Testis (tissue), 2 donors: ENCODE data around the gene B3GAT1.

Experiments used
- CTCF ChIP-seq, 3 experiments: fragments of 450-650 bp in 2 of 3; fragments of 200-600 bp in 1 of 3; sonication (generic) in 1 of 3; IDR thresholded peaks; one replicate each; pipeline ENCODE4 v1.5.1; 2016 to 2019; ENCODE audit warnings: antibody characterized with exemption in 3 of 3, mild to moderate bottlenecking in 2 of 3, moderate library complexity in 1 of 3
- POLR2A ChIP-seq: fragments of 450-650 bp; IDR thresholded peaks from one replicate; pipeline ENCODE4 v1.6.1; 2017; ENCODE audit warnings: antibody characterized with exemption, mild to moderate bottlenecking, moderate library complexity

- TF ChIP-seq CTCF (IDR thresholded peaks at IDR 0.05), result no peak
- no peak for TF ChIP-seq POLR2A
Observed at GRCh38 chr11:134380229-134380628, 31.8 kb downstream of the B3GAT1 start.
